Natural killer cell (primary cell): Measurements from ENCODE around the gene DPYD. TPM values are rescaled to one million over a fixed set of nuclear protein-coding genes. Genes with fewer than 3 reads are reported as not detected.

Experiments
- ATAC-seq, 3 donors: fragments of 150-1000 bp in 2 of 3; fragments of 200-7000 bp in 1 of 3; cut with Tn5 transposase; 1 replicate in 1 of 3; 2 replicates in 2 of 3; pipeline ENCODE4 v1.10.0; 2021; ENCODE audit warnings: mild to moderate bottlenecking in 2 of 3, moderate library complexity in 2 of 3
- DNase-seq, 2 donors: peaks; one replicate each; pipeline versions ENCODE4 v3.0.0 to v3.0.0-alpha.2; 2013 to 2021; ENCODE audit warnings: mixed read lengths in 1 of 2
- H3K27ac ChIP-seq: one replicate; pipeline ENCODE4 v1.5.1; 2013; ENCODE audit warnings: mild to moderate bottlenecking, low read length
- H3K27me3 ChIP-seq: one replicate; pipeline ENCODE4 v1.6.1; 2013; ENCODE audit warnings: low read length; ENCODE audit not compliant: control insufficient read depth, insufficient read depth
- H3K36me3 ChIP-seq: one replicate; pipeline ENCODE4 v1.6.1; 2013; ENCODE audit warnings: low read length; ENCODE audit not compliant: control insufficient read depth, insufficient read depth
- H3K4me1 ChIP-seq: one replicate; pipeline ENCODE4 v1.6.1; 2013; ENCODE audit warnings: low read length; ENCODE audit not compliant: control insufficient read depth, insufficient read depth
- H3K4me3 ChIP-seq: one replicate; pipeline ENCODE4 v1.5.1; 2013; ENCODE audit warnings: low read length
- H3K9me3 ChIP-seq: one replicate; pipeline ENCODE4 v1.6.1; 2013; ENCODE audit warnings: low read length; ENCODE audit not compliant: control insufficient read depth, insufficient read depth
- H3K27ac Mint-ChIP-seq, 2 donors: one replicate each; pipeline ENCODE4 v1.8.0; 2022; ENCODE audit warnings: mild to moderate bottlenecking in 2 of 2, mixed read lengths in 2 of 2, moderate library complexity in 1 of 2
- H3K27me3 Mint-ChIP-seq, 2 donors: one replicate each; pipeline ENCODE4 v1.8.0; 2022; ENCODE audit warnings: low read depth in 2 of 2, mixed read lengths in 2 of 2
- H3K36me3 Mint-ChIP-seq: one replicate; pipeline ENCODE4 v1.8.0; 2022; ENCODE audit warnings: mixed read lengths
- H3K4me1 Mint-ChIP-seq, 2 donors: one replicate each; pipeline ENCODE4 v1.8.0; 2022; ENCODE audit warnings: mixed read lengths in 2 of 2
- H3K4me3 Mint-ChIP-seq: one replicate; pipeline ENCODE4 v1.8.0; 2022; ENCODE audit warnings: mild to moderate bottlenecking, moderate library complexity, mixed read lengths
- H3K9me3 Mint-ChIP-seq, 2 donors: one replicate each; pipeline ENCODE4 v1.8.0; 2022; ENCODE audit warnings: mixed read lengths in 2 of 2
- WGBS: methylation state at CpG from one replicate; pipeline ENCODE4 v1.1.7; 2013; ENCODE audit warnings: missing lambda C conversion rate; ENCODE audit not compliant: insufficient coverage; 5-methylcytosine and 5-hydroxymethylcytosine counted together
- intact Hi-C: fragments of 100-400 bp; cut with micrococcal nuclease; formaldehyde crosslinking; loops from one replicate; pipeline ENCODE4 v1.14.2; 2022
- total RNA-seq, 4 donors: library from RNA; stranded (reverse); fragments of 120-200 nt in 1 of 4; gene quantifications; one replicate each; pipeline versions ENCODE4 v1.2.3 to v1.2.4, GENCODE V29; 2013 to 2022
- TF ChIP-seq, protein P1 (sequence below): fragments of 200-600 bp; IDR thresholded peaks from one replicate; pipeline ENCODE4 v1.8.0; 2022; ENCODE audit warnings: antibody characterized with exemption

Gene DPYD
- total RNA-seq, 3 donors from 2014 or later (not counting 1 experiment from before 2014, with no cell fraction given): 56.6 to 66.7 (median 56.9) TPM

DNA sequence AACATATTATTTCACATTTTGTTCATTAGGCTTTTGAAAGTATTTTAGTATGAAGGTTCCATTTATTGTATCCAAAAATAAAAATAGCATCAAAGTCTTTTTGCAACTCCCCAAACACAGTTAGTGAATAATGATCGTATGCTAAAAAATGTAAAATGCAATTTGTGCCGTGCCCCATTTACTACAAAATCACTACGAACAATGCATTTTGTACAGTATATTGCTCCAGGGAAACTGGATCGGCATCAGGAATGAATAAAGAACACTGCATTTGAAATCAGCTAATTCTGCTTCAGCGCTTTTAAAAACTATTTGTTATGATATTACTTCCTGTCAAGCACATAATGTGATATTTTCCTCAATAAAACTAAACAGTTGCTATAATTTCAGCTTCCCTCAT, 547.8 kb downstream of the DPYD start:
- Mint-ChIP-seq H3K27me3 (no peaks in the 10 kb centered on the region), H3K27ac (no peak overlapping the region), H3K9me3 (no peaks in the 10 kb centered on the region), H3K4me3 (no peak overlapping the region), H3K36me3 (no peaks in the 10 kb centered on the region), H3K4me1 (peaks cover 21 to 31% of the 10 kb centered on the region in 2 donors)
- Histone ChIP-seq H3K36me3 (no peaks in the 10 kb centered on the region), H3K27ac (no peak overlapping the region), H3K4me1 (peaks cover 5% of the 10 kb centered on the region), H3K27me3 (no peaks in the 10 kb centered on the region), H3K4me3 (no peak overlapping the region), H3K9me3 (no peaks in the 10 kb centered on the region)
- no peak for DNase-seq
- WGBS: 93% methylated on average over 5 of the region's 5 CpGs
- TF ChIP-seq, protein P1, sequence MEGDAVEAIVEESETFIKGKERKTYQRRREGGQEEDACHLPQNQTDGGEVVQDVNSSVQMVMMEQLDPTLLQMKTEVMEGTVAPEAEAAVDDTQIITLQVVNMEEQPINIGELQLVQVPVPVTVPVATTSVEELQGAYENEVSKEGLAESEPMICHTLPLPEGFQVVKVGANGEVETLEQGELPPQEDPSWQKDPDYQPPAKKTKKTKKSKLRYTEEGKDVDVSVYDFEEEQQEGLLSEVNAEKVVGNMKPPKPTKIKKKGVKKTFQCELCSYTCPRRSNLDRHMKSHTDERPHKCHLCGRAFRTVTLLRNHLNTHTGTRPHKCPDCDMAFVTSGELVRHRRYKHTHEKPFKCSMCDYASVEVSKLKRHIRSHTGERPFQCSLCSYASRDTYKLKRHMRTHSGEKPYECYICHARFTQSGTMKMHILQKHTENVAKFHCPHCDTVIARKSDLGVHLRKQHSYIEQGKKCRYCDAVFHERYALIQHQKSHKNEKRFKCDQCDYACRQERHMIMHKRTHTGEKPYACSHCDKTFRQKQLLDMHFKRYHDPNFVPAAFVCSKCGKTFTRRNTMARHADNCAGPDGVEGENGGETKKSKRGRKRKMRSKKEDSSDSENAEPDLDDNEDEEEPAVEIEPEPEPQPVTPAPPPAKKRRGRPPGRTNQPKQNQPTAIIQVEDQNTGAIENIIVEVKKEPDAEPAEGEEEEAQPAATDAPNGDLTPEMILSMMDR: no peak
- no peak for ATAC-seq
- intact Hi-C loops: no loop called here

DNA sequence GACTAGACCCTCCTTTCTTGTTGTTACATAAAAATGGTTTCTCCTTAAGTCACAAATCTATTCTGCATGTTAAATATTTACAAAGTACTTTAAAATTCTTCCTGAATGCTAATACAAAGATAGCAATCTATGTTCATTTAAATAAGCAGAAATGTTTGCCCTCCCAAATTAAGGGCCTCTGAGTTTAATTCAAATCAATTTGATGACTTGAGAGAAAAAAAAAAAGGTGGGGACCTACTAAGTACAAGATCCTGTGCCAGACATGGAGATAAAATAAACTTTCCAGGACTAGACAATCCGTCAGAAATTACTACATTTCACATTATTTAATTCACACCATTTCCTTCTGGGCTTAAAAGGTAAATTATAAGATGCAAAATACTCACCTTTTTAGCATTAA, 548.3 kb downstream of the DPYD start:
- Histone ChIP-seq H3K27me3 (no peaks in the 10 kb centered on the region), H3K36me3 (no peaks in the 10 kb centered on the region), H3K27ac (no peak overlapping the region), H3K9me3 (no peaks in the 10 kb centered on the region), H3K4me3 (no peak overlapping the region), H3K4me1 (peaks cover 1% of the 10 kb centered on the region)
- H3K9me3 Mint-ChIP-seq: no peaks in the 10 kb centered on the region
- ATAC-seq: no peak
- H3K36me3 Mint-ChIP-seq: no peaks in the 10 kb centered on the region
- peaks cover 16 to 26% of the 10 kb centered on the region in 2 donors for H3K4me1 Mint-ChIP-seq
- H3K27me3 Mint-ChIP-seq: no peaks in the 10 kb centered on the region
- no peak for DNase-seq
- intact Hi-C loops: no loop called here
- no peak overlapping the region for H3K27ac Mint-ChIP-seq
- no CpG with 5 or more reads among the region's 1 CpG for WGBS
- no peak overlapping the region for H3K4me3 Mint-ChIP-seq
- TF ChIP-seq, protein P1: no peak

- Histone ChIP-seq H3K27me3 (no peaks in the 10 kb centered on the region), H3K36me3 (no peaks in the 10 kb centered on the region), H3K9me3 (no peaks in the 10 kb centered on the region), H3K27ac (no peak overlapping the region), H3K4me3 (no peak overlapping the region), H3K4me1 (no peaks in the 10 kb centered on the region)
- ATAC-seq: no peak
- H3K36me3 Mint-ChIP-seq: no peaks in the 10 kb centered on the region
- peaks cover 0 to 4% of the 10 kb centered on the region in 2 donors for H3K4me1 Mint-ChIP-seq
- TF ChIP-seq, protein P1: no peak
- no peak for DNase-seq
- H3K9me3 Mint-ChIP-seq: peaks cover 0 to 2% of the 10 kb centered on the region in 2 donors
- H3K4me3 Mint-ChIP-seq: no peak overlapping the region
- 100% methylated on average over 1 of the region's 1 CpG for WGBS
- no peaks in the 10 kb centered on the region for H3K27me3 Mint-ChIP-seq
- intact Hi-C loops: no loop called here
- no peak overlapping the region for H3K27ac Mint-ChIP-seq
Measured at GRCh38 chr1:97368296-97368695, 552.5 kb downstream of the DPYD start.

- 89% methylated on average over 2 of the region's 3 CpGs for WGBS
- TF ChIP-seq, protein P1: no peak
- no peaks in the 10 kb centered on the region for H3K36me3 Mint-ChIP-seq
Measured at GRCh38 chr1:97366984-97367383, 553.9 kb downstream of the DPYD start.

More at GRCh38 chr1:97366984-97367383, 553.9 kb downstream of the DPYD start:
- no peak overlapping the region for H3K27ac ChIP-seq
- ATAC-seq: no peak
- no peak overlapping the region for H3K4me3 ChIP-seq
- peaks cover 0 to 2% of the 10 kb centered on the region in 2 donors for H3K9me3 Mint-ChIP-seq
- no peaks in the 10 kb centered on the region for H3K9me3 ChIP-seq
- no peaks in the 10 kb centered on the region for H3K4me1 ChIP-seq
- DNase-seq: no peak
- H3K27me3 Mint-ChIP-seq: no peaks in the 10 kb centered on the region
- no peaks in the 10 kb centered on the region for H3K36me3 ChIP-seq
- intact Hi-C loops: no loop called here
- H3K4me3 Mint-ChIP-seq: no peak overlapping the region
- H3K4me1 Mint-ChIP-seq: peaks cover 0 to 11% of the 10 kb centered on the region in 2 donors
- no peak overlapping the region for H3K27ac Mint-ChIP-seq
- no peaks in the 10 kb centered on the region for H3K27me3 ChIP-seq
